ENCODE measurements around the gene COL26A1. TPM values are rescaled to one million over a fixed set of nuclear protein-coding genes. Genes with fewer than 3 reads are reported as not detected.

Gene COL26A1
- total RNA-seq, 4 donors from 2014 or later: not detected

GRCh38 chr7:101516851-101517250 is 154.2 kb downstream of the COL26A1 start:
- Histone ChIP-seq H3K36me3 (no peaks in the 10 kb centered on the region), H3K4me3 (no peak overlapping the region), H3K4me1 (no peaks in the 10 kb centered on the region), H3K27me3 (peaks cover 25% of the 10 kb centered on the region), H3K9me3 (no peaks in the 10 kb centered on the region), H3K27ac (no peak overlapping the region)
- 74 to 89% methylated on average over 5 to 9 of the region's 9 CpGs for WGBS, 2 donors (ENCODE audit: low coverage in 1 of 2)
- TF ChIP-seq POLR2AphosphoS5 (IDR thresholded peaks at IDR 0.05) (no peak), CTCF (IDR thresholded peaks at IDR 0.05) (no peak), POLR2A (IDR thresholded peaks at IDR 0.05) (no peak), EP300 (IDR thresholded peaks at IDR 0.05; ENCODE audit: low read depth) (no peak)
- in situ Hi-C loops (cut with MboI; ENCODE audit: low pct_ligation_motif_present in 1 of 4, low pct_unique_long_range_greater_than_20kb in 1 of 4, low sequenced_read_pairs in 3 of 4) (no loop called here), intact Hi-C loops (cut with DNase I; ENCODE audit: low total_unique reads) (no loop called here)
- no peak for DNase-seq

GRCh38 chr7:101517304-101517703 is 154.6 kb downstream of the COL26A1 start:
- no peaks in the 10 kb centered on the region for H3K9me3 ChIP-seq
- in situ Hi-C loops (cut with MboI; ENCODE audit: low pct_ligation_motif_present in 1 of 4, low pct_unique_long_range_greater_than_20kb in 1 of 4, low sequenced_read_pairs in 3 of 4): no loop called here
- H3K4me3 ChIP-seq: no peak overlapping the region
- no peak for DNase-seq
- intact Hi-C loops (cut with DNase I; ENCODE audit: low total_unique reads): no loop called here
- 78% methylated on average over 10 of the region's 10 CpGs; no CpG with 5 or more reads in 1 of the 2 donors for WGBS, 2 donors (ENCODE audit: low coverage in 1 of 2)
- no peaks in the 10 kb centered on the region for H3K4me1 ChIP-seq
- H3K27me3 ChIP-seq: peaks cover 20% of the 10 kb centered on the region
- H3K36me3 ChIP-seq: no peaks in the 10 kb centered on the region
- TF ChIP-seq POLR2A (IDR thresholded peaks at IDR 0.05) (no peak), CTCF (IDR thresholded peaks at IDR 0.05) (no peak), EP300 (IDR thresholded peaks at IDR 0.05; ENCODE audit: low read depth) (no peak), POLR2AphosphoS5 (IDR thresholded peaks at IDR 0.05) (no peak)
- no peak overlapping the region for H3K27ac ChIP-seq

GRCh38 chr7:101518336-101518735 is 155.7 kb downstream of the COL26A1 start:
- intact Hi-C loops (cut with DNase I; ENCODE audit: low total_unique reads): no loop called here
- 58% methylated on average over 9 of the region's 9 CpGs; no CpG with 5 or more reads in 1 of the 2 donors for WGBS, 2 donors (ENCODE audit: low coverage in 1 of 2)

GRCh38 chr7:101519324-101520023 is 156.8 kb downstream of the COL26A1 start:
- intact Hi-C loops (cut with DNase I; ENCODE audit: low total_unique reads) (no loop called here), in situ Hi-C loops (cut with MboI; ENCODE audit: low pct_ligation_motif_present in 1 of 4, low pct_unique_long_range_greater_than_20kb in 1 of 4, low sequenced_read_pairs in 3 of 4) (no loop called here)
- H3K9me3 ChIP-seq: no peaks in the 10 kb centered on the region
- H3K36me3 ChIP-seq: no peaks in the 10 kb centered on the region
- TF ChIP-seq POLR2A (IDR thresholded peaks at IDR 0.05) (no peak), POLR2AphosphoS5 (IDR thresholded peaks at IDR 0.05) (no peak), EP300 (IDR thresholded peaks at IDR 0.05; ENCODE audit: low read depth) (no peak), CTCF (IDR thresholded peaks at IDR 0.05) (no peak)
- no peak for DNase-seq
- peaks cover 3% of the 10 kb centered on the region for H3K27me3 ChIP-seq
- H3K27ac ChIP-seq: no peak overlapping the region
- no peak overlapping the region for H3K4me3 ChIP-seq
- no peaks in the 10 kb centered on the region for H3K4me1 ChIP-seq
- WGBS, 2 donors (ENCODE audit: low coverage in 1 of 2): 63% methylated on average over 12 of the region's 12 CpGs; no CpG with 5 or more reads in 1 of the 2 donors

More at GRCh38 chr7:101518336-101518735, 155.7 kb downstream of the COL26A1 start:
- no peak overlapping the region for H3K27ac ChIP-seq
- in situ Hi-C loops (cut with MboI; ENCODE audit: low pct_ligation_motif_present in 1 of 4, low pct_unique_long_range_greater_than_20kb in 1 of 4, low sequenced_read_pairs in 3 of 4): no loop called here
- no peaks in the 10 kb centered on the region for H3K4me1 ChIP-seq
- no peak overlapping the region for H3K4me3 ChIP-seq
- TF ChIP-seq CTCF (IDR thresholded peaks at IDR 0.05) (no peak), POLR2A (IDR thresholded peaks at IDR 0.05) (no peak), POLR2AphosphoS5 (IDR thresholded peaks at IDR 0.05) (no peak), EP300 (IDR thresholded peaks at IDR 0.05; ENCODE audit: low read depth) (no peak)
- no peaks in the 10 kb centered on the region for H3K36me3 ChIP-seq
- H3K27me3 ChIP-seq: peaks cover 11% of the 10 kb centered on the region
- no peaks in the 10 kb centered on the region for H3K9me3 ChIP-seq
- no peak for DNase-seq

Measured in transverse colon (tissue), 4 donors.